T47D (cell line): ENCODE data around the gene MTR.
A peak's percentile ranks its signal among the peaks of the same experiment; 100 is the strongest.

ENCODE experiments used
- DNase-seq, 2 experiments: peaks; one replicate each; pipeline versions ENCODE4 v3.0.0 to v3.0.0-alpha.2; 2011 to 2012; ENCODE audit warnings: low read depth in 1 of 2, low spot score in 1 of 2
- JUND ChIP-seq: IDR thresholded peaks from 2 replicates; pipeline ENCODE4 v1.6.1; 2012; ENCODE audit warnings: low read depth
- in situ Hi-C: cut with HindIII; loops from 2 replicates; pipeline ENCODE4 v1.10.0; 2016; ENCODE audit warnings: low sequenced_read_pairs, low pct_unique_long_range_greater_than_20kb

Gene MTR

GRCh38 chr1:236819856-236820255, 24.8 kb downstream of the MTR start:
- in situ Hi-C loops = no loop called here
- no peak for TF ChIP-seq JUND

GRCh38 chr1:236821091-236821627, 26.1 kb downstream of the MTR start:
- in situ Hi-C loops = no loop called here

More at GRCh38 chr1:236819856-236820255, 24.8 kb downstream of the MTR start:
- DNase-seq = no peak

GRCh38 chr1:236823559-236823958, 28.5 kb downstream of the MTR start:
- in situ Hi-C loops = no loop called here
- TF ChIP-seq JUND = no peak
- no peak for DNase-seq

More at GRCh38 chr1:236821091-236821627, 26.1 kb downstream of the MTR start:
- TF ChIP-seq JUND = no peak
- peak in 1 of 2 experiments; percentile 34 for DNase-seq

- DNase-seq = no peak
- TF ChIP-seq JUND = no peak
- in situ Hi-C loops = no loop called here
Measured at GRCh38 chr1:236829085-236829484, 34.0 kb downstream of the MTR start.

- TF ChIP-seq JUND = no peak
- DNase-seq = no peak
- in situ Hi-C loops = no loop called here
Measured at GRCh38 chr1:236830116-236830515, 35.0 kb downstream of the MTR start.

GRCh38 chr1:236830560-236830959, 35.5 kb downstream of the MTR start:
- in situ Hi-C loops = no loop called here
- DNase-seq = no peak
- no peak for TF ChIP-seq JUND

- DNase-seq = no peak
- in situ Hi-C loops = no loop called here
- TF ChIP-seq JUND = no peak
Measured at GRCh38 chr1:236833575-236833974, 38.5 kb downstream of the MTR start.

GRCh38 chr1:236834876-236835275, 39.8 kb downstream of the MTR start:
- no peak for TF ChIP-seq JUND
- in situ Hi-C loops = no loop called here
- DNase-seq = no peak

GRCh38 chr1:236835491-236835890, 40.4 kb downstream of the MTR start:
- in situ Hi-C loops = no loop called here
- no peak for TF ChIP-seq JUND
- DNase-seq = no peak

GRCh38 chr1:236836157-236836556, 41.1 kb downstream of the MTR start:
- no peak for DNase-seq
- in situ Hi-C loops = no loop called here
- TF ChIP-seq JUND = no peak

- DNase-seq = no peak
- no peak for TF ChIP-seq JUND
Measured at GRCh38 chr1:236837115-236837514, 42.0 kb downstream of the MTR start.

GRCh38 chr1:236837897-236838296, 42.8 kb downstream of the MTR start:
- TF ChIP-seq JUND = no peak
- DNase-seq = no peak
- in situ Hi-C loops = no loop called here

More at GRCh38 chr1:236837115-236837514, 42.0 kb downstream of the MTR start:
- in situ Hi-C loops = no loop called here

- no peak for DNase-seq
- in situ Hi-C loops = no loop called here
- no peak for TF ChIP-seq JUND
Measured at GRCh38 chr1:236841341-236841740, 46.2 kb downstream of the MTR start.
